Measurements from ENCODE around the gene RAVER2. TPM values are rescaled to one million over a fixed set of nuclear protein-coding genes. Genes with fewer than 3 reads are reported as not detected.

The RAVER2 gene
- total RNA-seq, 1 donor from 2014 or later: 23.8 TPM

- H3K4me1 ChIP-seq: peaks cover 47% of the 10 kb centered on the region
These were observed 134.2 kb downstream of the RAVER2 start for GRCh38 chr1:64878931-64879611.

GRCh38 chr1:64880449-64880848 lies 135.6 kb downstream of the RAVER2 start:
- H3K36me3 ChIP-seq: peaks cover 51% of the 10 kb centered on the region
- TF ChIP-seq, protein P1, sequence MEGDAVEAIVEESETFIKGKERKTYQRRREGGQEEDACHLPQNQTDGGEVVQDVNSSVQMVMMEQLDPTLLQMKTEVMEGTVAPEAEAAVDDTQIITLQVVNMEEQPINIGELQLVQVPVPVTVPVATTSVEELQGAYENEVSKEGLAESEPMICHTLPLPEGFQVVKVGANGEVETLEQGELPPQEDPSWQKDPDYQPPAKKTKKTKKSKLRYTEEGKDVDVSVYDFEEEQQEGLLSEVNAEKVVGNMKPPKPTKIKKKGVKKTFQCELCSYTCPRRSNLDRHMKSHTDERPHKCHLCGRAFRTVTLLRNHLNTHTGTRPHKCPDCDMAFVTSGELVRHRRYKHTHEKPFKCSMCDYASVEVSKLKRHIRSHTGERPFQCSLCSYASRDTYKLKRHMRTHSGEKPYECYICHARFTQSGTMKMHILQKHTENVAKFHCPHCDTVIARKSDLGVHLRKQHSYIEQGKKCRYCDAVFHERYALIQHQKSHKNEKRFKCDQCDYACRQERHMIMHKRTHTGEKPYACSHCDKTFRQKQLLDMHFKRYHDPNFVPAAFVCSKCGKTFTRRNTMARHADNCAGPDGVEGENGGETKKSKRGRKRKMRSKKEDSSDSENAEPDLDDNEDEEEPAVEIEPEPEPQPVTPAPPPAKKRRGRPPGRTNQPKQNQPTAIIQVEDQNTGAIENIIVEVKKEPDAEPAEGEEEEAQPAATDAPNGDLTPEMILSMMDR (IDR thresholded peaks at IDR 0.05; ENCODE audit: borderline replicate concordance): no peak

More at GRCh38 chr1:64878931-64879611, 134.2 kb downstream of the RAVER2 start:
- no peak for DNase-seq
- TF ChIP-seq, protein P1 (IDR thresholded peaks at IDR 0.05; ENCODE audit: borderline replicate concordance): no peak
- no peaks in the 10 kb centered on the region for H3K27me3 ChIP-seq (ENCODE audit: low read depth)
- intact Hi-C loops (cut with micrococcal nuclease): no loop called here
- H3K4me3 ChIP-seq: no peak overlapping the region
- H3K9me3 ChIP-seq (replicated peaks): no peaks in the 10 kb centered on the region
- peak overlapping the region; percentile 10 for H3K27ac ChIP-seq (replicated peaks)
- peaks cover 51% of the 10 kb centered on the region for H3K36me3 ChIP-seq

GRCh38 chr1:64881281-64881680 lies 136.4 kb downstream of the RAVER2 start:
- intact Hi-C loops (cut with micrococcal nuclease): no loop called here
- H3K27me3 ChIP-seq (ENCODE audit: low read depth): no peaks in the 10 kb centered on the region
- peaks cover 33% of the 10 kb centered on the region for H3K4me1 ChIP-seq
- peaks cover 47% of the 10 kb centered on the region for H3K36me3 ChIP-seq
- H3K4me3 ChIP-seq: no peak overlapping the region
- DNase-seq: no peak
- no peaks in the 10 kb centered on the region for H3K9me3 ChIP-seq (replicated peaks)
- no peak overlapping the region for H3K27ac ChIP-seq (replicated peaks)
- TF ChIP-seq, protein P1 (IDR thresholded peaks at IDR 0.05; ENCODE audit: borderline replicate concordance): no peak

More at GRCh38 chr1:64880449-64880848, 135.6 kb downstream of the RAVER2 start:
- H3K27me3 ChIP-seq (ENCODE audit: low read depth): no peaks in the 10 kb centered on the region
- H3K27ac ChIP-seq (replicated peaks): no peak overlapping the region
- peaks cover 39% of the 10 kb centered on the region for H3K4me1 ChIP-seq
- DNase-seq: no peak
- H3K9me3 ChIP-seq (replicated peaks): no peaks in the 10 kb centered on the region
- intact Hi-C loops (cut with micrococcal nuclease): no loop called here
- no peak overlapping the region for H3K4me3 ChIP-seq

Other genes starting within 250 kb of the RAVER2 start
- gene JAK1, start 221.5 kb downstream of the RAVER2 start, total RNA-seq: 106 TPM

Data from left ventricle myocardium inferior (tissue), 1 donor.